Activated gamma-delta T cell (primary cell): ENCODE measurements around the gene CEP85.
A peak's percentile ranks its signal among the peaks of the same experiment; 100 is the strongest.

Experiments
- DNase-seq: peaks from one replicate; lab custom pipeline; 2025; lab: John Stamatoyannopoulos, UW

CEP85 gene

GRCh38 chr1:26278303-26278702, 44.3 kb downstream of the CEP85 start:
- DNase-seq, result no peak

- DNase-seq, result no peak
Measured at GRCh38 chr1:26278724-26279455, 44.9 kb downstream of the CEP85 start.

- DNase-seq, result peak; percentile 82
Measured at GRCh38 chr1:26279456-26280332, 45.7 kb downstream of the CEP85 start, which contains the start of gene SH3BGRL3. TSS of gene SH3BGRL3 (plus strand) at chr1:26280086. CDS start at chr1:26280156, 70 bp downstream.

GRCh38 chr1:26280333-26281042, 46.5 kb downstream of the CEP85 start:
- DNase-seq, result no peak

GRCh38 chr1:26281091-26281958, 47.3 kb downstream of the CEP85 start:
- no peak for DNase-seq

- DNase-seq, result no peak
Measured at GRCh38 chr1:26281971-26282370, 48.0 kb downstream of the CEP85 start.

- DNase-seq, result no peak
Measured at GRCh38 chr1:26282401-26282918, 48.5 kb downstream of the CEP85 start.

- DNase-seq, result no peak
Measured at GRCh38 chr1:26283279-26283853, 49.4 kb downstream of the CEP85 start.

- DNase-seq, result no peak
Measured at GRCh38 chr1:26283871-26284596, 50.0 kb downstream of the CEP85 start.

- peak; percentile 47 for DNase-seq
Measured at GRCh38 chr1:26284597-26285347, 50.8 kb downstream of the CEP85 start.

- no peak for DNase-seq
Measured at GRCh38 chr1:26285366-26286063, 51.5 kb downstream of the CEP85 start.

GRCh38 chr1:26286064-26286416, 52.0 kb downstream of the CEP85 start:
- DNase-seq, result no peak

- no peak for DNase-seq
Measured at GRCh38 chr1:26287033-26287711, 53.2 kb downstream of the CEP85 start.

GRCh38 chr1:26287811-26288210, 53.8 kb downstream of the CEP85 start:
- no peak for DNase-seq

- DNase-seq, result no peak
Measured at GRCh38 chr1:26288311-26288941, 54.4 kb downstream of the CEP85 start.

GRCh38 chr1:26289158-26290059, 55.4 kb downstream of the CEP85 start:
- DNase-seq, result no peak
